ENCODE measurements around the gene HEATR5A. TPM values are rescaled to one million over a fixed set of nuclear protein-coding genes. Genes with fewer than 3 reads are reported as not detected.

Gene HEATR5A
- total and polyA plus RNA-seq, 2 of the 13 experiments (the other 11 are each of a cell fraction or from before 2014, with no cell fraction given): 36.4 to 105 TPM

GRCh38 chr14:31270196-31270772 is 150.1 kb downstream of the HEATR5A start (continued):
- peak; percentile 60; the same call in 1 of the 2 replicates for TF ChIP-seq EEA1 (CRISPR knock-in tag; IDR thresholded peaks at IDR 0.05; ENCODE audit: borderline replicate concordance)
- TF ChIP-seq NFKB2 (CRISPR knock-in tag; IDR thresholded peaks at IDR 0.05; ENCODE audit: borderline replicate concordance): peak; percentile 85
- TF ChIP-seq, protein P1, sequence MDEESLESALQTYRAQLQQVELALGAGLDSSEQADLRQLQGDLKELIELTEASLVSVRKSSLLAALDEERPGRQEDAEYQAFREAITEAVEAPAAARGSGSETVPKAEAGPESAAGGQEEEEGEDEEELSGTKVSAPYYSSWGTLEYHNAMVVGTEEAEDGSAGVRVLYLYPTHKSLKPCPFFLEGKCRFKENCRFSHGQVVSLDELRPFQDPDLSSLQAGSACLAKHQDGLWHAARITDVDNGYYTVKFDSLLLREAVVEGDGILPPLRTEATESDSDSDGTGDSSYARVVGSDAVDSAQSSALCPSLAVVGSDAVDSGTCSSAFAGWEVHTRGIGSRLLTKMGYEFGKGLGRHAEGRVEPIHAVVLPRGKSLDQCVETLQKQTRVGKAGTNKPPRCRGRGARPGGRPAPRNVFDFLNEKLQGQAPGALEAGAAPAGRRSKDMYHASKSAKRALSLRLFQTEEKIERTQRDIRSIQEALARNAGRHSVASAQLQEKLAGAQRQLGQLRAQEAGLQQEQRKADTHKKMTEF (CRISPR knock-in tag; IDR thresholded peaks at IDR 0.05): no peak
- TF ChIP-seq ELF4 (CRISPR knock-in tag; IDR thresholded peaks at IDR 0.05; ENCODE audit: borderline replicate concordance): no peak
- TF ChIP-seq, protein P2, sequence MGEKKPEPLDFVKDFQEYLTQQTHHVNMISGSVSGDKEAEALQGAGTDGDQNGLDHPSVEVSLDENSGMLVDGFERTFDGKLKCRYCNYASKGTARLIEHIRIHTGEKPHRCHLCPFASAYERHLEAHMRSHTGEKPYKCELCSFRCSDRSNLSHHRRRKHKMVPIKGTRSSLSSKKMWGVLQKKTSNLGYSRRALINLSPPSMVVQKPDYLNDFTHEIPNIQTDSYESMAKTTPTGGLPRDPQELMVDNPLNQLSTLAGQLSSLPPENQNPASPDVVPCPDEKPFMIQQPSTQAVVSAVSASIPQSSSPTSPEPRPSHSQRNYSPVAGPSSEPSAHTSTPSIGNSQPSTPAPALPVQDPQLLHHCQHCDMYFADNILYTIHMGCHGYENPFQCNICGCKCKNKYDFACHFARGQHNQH (CRISPR knock-in tag; IDR thresholded peaks at IDR 0.05): no peak; the same call in 1 of the 2 replicates
- TF ChIP-seq ZNF710 (CRISPR knock-in tag; IDR thresholded peaks at IDR 0.05; ENCODE audit: borderline replicate concordance): no peak; the same call in 1 of the 2 replicates
- no peak; the same call in 1 of the 2 replicates for TF ChIP-seq ZNF510 (CRISPR knock-in tag; IDR thresholded peaks at IDR 0.05; ENCODE audit: low read depth)
- peak; percentile 52; the same call in 1 of the 2 replicates for TF ChIP-seq FOSL2 (CRISPR knock-in tag; IDR thresholded peaks at IDR 0.05)
- TF ChIP-seq ZNF230 (CRISPR knock-in tag; IDR thresholded peaks at IDR 0.05): peak; percentile 71; the same call in 1 of the 2 replicates
- TF ChIP-seq TP53 (CRISPR knock-in tag; conservative IDR thresholded peaks at IDR 0.05): no peak
- peak; percentile 94 for TF ChIP-seq ZNF251 (CRISPR knock-in tag; IDR thresholded peaks at IDR 0.05)
- TF ChIP-seq SRSF9 (IDR thresholded peaks at IDR 0.05; ENCODE audit: borderline replicate concordance, insufficient read depth, low read depth, low read length, poor library complexity, severe bottlenecking): no peak
- TF ChIP-seq STAG1 (CRISPR knock-in tag; IDR thresholded peaks at IDR 0.05): peak; percentile 75
- TF ChIP-seq SCMH1 (CRISPR knock-in tag; IDR thresholded peaks at IDR 0.05; ENCODE audit: borderline replicate concordance): no peak
- TF ChIP-seq ZNF138 (CRISPR knock-in tag; IDR thresholded peaks at IDR 0.05; ENCODE audit: low read depth): peak; percentile 22; the same call in 1 of the 2 replicates
- TF ChIP-seq ZNF207 (IDR thresholded peaks at IDR 0.05; ENCODE audit: borderline replicate concordance): no peak
- no peak for TF ChIP-seq SMARCC2 (IDR thresholded peaks at IDR 0.05)
- TF ChIP-seq ZNF432 (CRISPR knock-in tag; IDR thresholded peaks at IDR 0.05; ENCODE audit: borderline replicate concordance): no peak
- no peak for TF ChIP-seq DMAP1 (CRISPR knock-in tag; IDR thresholded peaks at IDR 0.05)
- peak; percentile 84 for TF ChIP-seq U2AF1 (optimal IDR thresholded peaks at IDR 0.05; ENCODE audit: low read depth, low read length)
- TF ChIP-seq ZFP62 (CRISPR knock-in tag; IDR thresholded peaks at IDR 0.05): no peak
- TF ChIP-seq ZNF577 (CRISPR knock-in tag; IDR thresholded peaks at IDR 0.05; ENCODE audit: borderline replicate concordance, low read depth): 0 out of 2 replicates have a peak, but pooled peaks have one; percentile 47
- no peak for TF ChIP-seq RCOR2 (CRISPR knock-in tag; IDR thresholded peaks at IDR 0.05)
- TF ChIP-seq MTA1 (CRISPR knock-in tag; IDR thresholded peaks at IDR 0.05; ENCODE audit: borderline replicate concordance): peak; percentile 93; the same call in 1 of the 2 replicates
- 0 out of 2 replicates have a peak, but pooled peaks have one; percentile 26 for TF ChIP-seq NFYB (CRISPR knock-in tag; IDR thresholded peaks at IDR 0.05)
- TF ChIP-seq, protein P3, sequence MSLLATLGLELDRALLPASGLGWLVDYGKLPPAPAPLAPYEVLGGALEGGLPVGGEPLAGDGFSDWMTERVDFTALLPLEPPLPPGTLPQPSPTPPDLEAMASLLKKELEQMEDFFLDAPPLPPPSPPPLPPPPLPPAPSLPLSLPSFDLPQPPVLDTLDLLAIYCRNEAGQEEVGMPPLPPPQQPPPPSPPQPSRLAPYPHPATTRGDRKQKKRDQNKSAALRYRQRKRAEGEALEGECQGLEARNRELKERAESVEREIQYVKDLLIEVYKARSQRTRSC (CRISPR knock-in tag; IDR thresholded peaks at IDR 0.05; ENCODE audit: low read depth): peak; percentile 72; the same call in 1 of the 2 replicates
- no peak for TF ChIP-seq TCF7L2 (IDR thresholded peaks at IDR 0.05; ENCODE audit: low read depth, low read length)
